ENCODE measurements around the gene SURF1.

The SURF1 gene

DNA sequence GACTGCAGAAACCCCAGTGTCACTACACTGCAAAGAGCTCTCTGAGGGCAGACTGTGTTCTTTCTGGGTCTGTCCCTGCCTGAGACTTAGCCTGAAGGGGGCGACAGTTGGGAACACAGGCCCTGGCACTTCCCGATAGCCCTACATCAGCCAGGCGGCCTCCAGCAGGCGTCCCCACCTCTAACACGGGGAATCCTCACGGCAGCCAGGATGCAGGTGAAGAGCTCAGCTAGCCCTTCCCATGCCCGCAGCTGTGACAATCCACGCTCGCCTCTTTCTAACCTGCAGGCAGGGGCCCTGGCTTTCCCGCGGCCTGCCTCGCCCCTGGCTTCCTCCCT, 14.2 kb downstream of the SURF1 start:
- H3K27ac ChIP-seq: no peak overlapping the region
- TF ChIP-seq, protein P1, sequence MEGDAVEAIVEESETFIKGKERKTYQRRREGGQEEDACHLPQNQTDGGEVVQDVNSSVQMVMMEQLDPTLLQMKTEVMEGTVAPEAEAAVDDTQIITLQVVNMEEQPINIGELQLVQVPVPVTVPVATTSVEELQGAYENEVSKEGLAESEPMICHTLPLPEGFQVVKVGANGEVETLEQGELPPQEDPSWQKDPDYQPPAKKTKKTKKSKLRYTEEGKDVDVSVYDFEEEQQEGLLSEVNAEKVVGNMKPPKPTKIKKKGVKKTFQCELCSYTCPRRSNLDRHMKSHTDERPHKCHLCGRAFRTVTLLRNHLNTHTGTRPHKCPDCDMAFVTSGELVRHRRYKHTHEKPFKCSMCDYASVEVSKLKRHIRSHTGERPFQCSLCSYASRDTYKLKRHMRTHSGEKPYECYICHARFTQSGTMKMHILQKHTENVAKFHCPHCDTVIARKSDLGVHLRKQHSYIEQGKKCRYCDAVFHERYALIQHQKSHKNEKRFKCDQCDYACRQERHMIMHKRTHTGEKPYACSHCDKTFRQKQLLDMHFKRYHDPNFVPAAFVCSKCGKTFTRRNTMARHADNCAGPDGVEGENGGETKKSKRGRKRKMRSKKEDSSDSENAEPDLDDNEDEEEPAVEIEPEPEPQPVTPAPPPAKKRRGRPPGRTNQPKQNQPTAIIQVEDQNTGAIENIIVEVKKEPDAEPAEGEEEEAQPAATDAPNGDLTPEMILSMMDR (IDR thresholded peaks at IDR 0.05): no peak

DNA sequence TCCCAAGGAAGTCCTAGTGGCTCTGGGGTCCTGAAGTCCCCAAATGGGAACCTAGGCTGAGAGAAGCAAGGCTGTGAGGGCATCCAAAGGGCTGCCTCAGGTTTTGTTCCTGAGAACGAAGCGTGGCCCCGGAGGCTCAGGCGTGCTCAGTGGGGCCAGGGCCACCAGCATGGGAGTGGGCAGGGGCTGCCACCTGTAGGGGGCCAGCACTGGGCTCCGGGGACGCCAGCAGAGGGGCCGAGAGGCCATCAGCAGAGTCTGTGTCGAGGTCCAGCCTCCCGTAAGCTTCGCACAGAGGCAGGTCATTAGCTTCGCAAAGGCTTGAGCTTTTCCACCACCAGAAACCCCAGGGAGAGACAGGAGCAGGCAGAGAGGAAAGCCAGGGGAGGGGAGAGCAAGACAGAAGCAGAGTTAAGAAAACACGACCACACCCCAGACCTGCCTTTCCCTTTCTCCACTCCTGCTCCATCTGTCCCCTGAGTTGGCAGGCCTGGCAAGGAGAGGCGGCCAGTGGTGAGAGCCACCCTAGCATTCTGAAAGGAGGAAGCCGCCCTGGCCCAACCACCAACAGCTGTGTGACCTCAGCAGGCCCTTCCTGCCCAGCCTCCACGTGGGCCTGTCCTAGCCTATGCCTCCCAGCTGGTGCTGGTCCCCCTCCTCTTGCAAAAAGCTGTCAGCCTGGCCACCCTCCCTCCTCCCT, 14.8 kb downstream of the SURF1 start:
- Histone ChIP-seq H3K27ac (no peak overlapping the region), H3K27me3 (no peaks in the 10 kb centered on the region), H3K4me1 (peaks cover 0 to 15% (median 12%) of the 10 kb centered on the region in 4 donors), H3K4me3 (no peak overlapping the region), H3K9me3 (no peaks in the 10 kb centered on the region), H3K36me3 (peaks cover 33 to 76% (median 65%) of the 10 kb centered on the region in 3 donors)
- intact Hi-C loops (cut with DNase I; ENCODE audit: low total_unique reads): no loop called here
- DNase-seq: peak in 1 of 2 donors; percentile 71
- TF ChIP-seq, protein P1 (IDR thresholded peaks at IDR 0.05): no peak

More for the DNA sequence above, 14.2 kb downstream of the SURF1 start:
- peaks cover 33 to 76% (median 65%) of the 10 kb centered on the region in 3 donors for H3K36me3 ChIP-seq
- peaks cover 0 to 15% (median 14%) of the 10 kb centered on the region in 4 donors for H3K4me1 ChIP-seq
- DNase-seq: no peak
- intact Hi-C loops (cut with DNase I; ENCODE audit: low total_unique reads): no loop called here
- no peaks in the 10 kb centered on the region for H3K9me3 ChIP-seq
- H3K27me3 ChIP-seq: no peaks in the 10 kb centered on the region
- no peak overlapping the region for H3K4me3 ChIP-seq

DNA sequence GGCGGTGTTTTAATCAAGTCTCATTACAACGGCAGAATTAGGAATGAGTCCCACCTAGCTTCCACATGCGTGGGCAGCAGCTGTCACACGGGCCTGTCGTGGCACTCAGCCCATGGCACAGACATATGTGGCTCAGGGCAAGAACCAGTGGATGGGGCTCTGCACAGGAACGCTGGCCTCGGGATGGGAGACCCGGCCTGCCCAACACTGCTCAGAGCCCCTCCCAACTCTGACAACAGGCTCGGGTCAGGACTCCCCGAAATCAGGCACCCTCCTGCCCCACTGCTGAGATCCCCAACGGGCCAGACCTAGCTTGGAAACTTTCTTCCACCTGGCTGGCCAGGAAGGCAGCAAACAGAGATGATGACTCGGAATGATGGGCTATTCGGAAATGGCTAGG, 15.4 kb downstream of the SURF1 start:
- TF ChIP-seq, protein P1 (IDR thresholded peaks at IDR 0.05): no peak
- Histone ChIP-seq H3K9me3 (no peaks in the 10 kb centered on the region), H3K36me3 (peaks cover 33 to 75% (median 64%) of the 10 kb centered on the region in 3 donors), H3K4me3 (no peak overlapping the region), H3K27ac (no peak overlapping the region), H3K27me3 (no peaks in the 10 kb centered on the region), H3K4me1 (peaks cover 0 to 12% (median 9%) of the 10 kb centered on the region in 4 donors)
- intact Hi-C loops (cut with DNase I; ENCODE audit: low total_unique reads): no loop called here
- no peak for DNase-seq

DNA sequence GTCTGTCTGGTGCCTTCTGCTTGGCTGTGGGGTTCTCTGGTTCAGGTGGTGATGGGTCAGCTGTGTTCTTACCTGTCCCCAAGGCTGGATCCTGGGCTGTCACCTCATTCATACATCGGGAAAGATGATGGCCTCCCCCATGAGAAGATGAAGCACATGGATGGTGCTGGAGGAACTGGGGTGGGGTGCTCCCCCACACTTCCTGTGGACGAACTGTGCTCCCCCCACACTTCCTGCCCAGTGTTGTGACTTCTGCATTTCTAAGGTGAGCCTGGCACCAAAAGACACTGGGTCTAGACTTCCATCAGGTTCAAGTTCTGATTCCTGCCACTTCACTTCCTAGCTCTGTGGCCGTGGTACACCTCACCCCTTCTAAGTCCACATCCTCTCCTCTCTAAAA, 16.0 kb downstream of the SURF1 start:
- Histone ChIP-seq H3K27ac (no peak overlapping the region), H3K27me3 (no peaks in the 10 kb centered on the region), H3K9me3 (no peaks in the 10 kb centered on the region), H3K4me3 (no peak overlapping the region), H3K36me3 (peaks cover 28 to 68% (median 58%) of the 10 kb centered on the region in 3 donors), H3K4me1 (peaks cover 0 to 12% (median 10%) of the 10 kb centered on the region in 4 donors)
- TF ChIP-seq, protein P1 (IDR thresholded peaks at IDR 0.05): no peak
- intact Hi-C loops (cut with DNase I; ENCODE audit: low total_unique reads): no loop called here
- DNase-seq: no peak

DNA sequence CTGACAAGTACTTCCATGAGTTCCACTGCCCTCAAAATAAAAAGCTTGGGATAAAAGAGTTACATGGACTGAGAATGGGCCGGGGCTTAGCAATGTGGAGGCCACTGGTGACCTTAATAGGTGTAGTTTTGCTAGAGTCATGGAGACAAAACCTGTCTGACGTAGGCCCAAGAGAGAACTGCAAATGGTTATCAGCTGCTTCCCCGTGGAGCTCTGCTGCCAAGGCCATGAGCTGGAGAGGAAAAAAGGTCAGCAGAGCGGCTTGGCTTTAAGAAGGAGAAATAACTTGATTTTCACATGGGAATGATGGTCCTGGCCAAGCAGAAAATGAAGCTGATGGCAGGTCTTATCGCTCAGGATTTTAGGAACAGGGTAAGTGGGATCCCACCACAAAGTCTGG, 16.6 kb downstream of the SURF1 start:
- Histone ChIP-seq H3K27me3 (no peaks in the 10 kb centered on the region), H3K27ac (no peak overlapping the region), H3K4me3 (no peak overlapping the region), H3K36me3 (peaks cover 22 to 63% (median 51%) of the 10 kb centered on the region in 3 donors), H3K4me1 (peaks cover 0 to 18% (median 16%) of the 10 kb centered on the region in 4 donors), H3K9me3 (no peaks in the 10 kb centered on the region)
- TF ChIP-seq, protein P1 (IDR thresholded peaks at IDR 0.05): no peak
- no peak for DNase-seq
- intact Hi-C loops (cut with DNase I; ENCODE audit: low total_unique reads): loop anchor here (10.0 kb wide), 2 partner anchors 145 to 315 kb away; no protein-coding TSS in a partner anchor

Data from tibial artery (tissue), 4 donors.